CD4-positive, alpha-beta T cell treated with Interferon gamma for 1 hour (primary cell): ENCODE data around the gene NR4A2.
"Not testable (repeated sequence)": the region's sequence is repeated elsewhere in the genome, so short reads cannot be mapped to it uniquely, and the experiment has no call there.

Experiments used
- DNase-seq: peaks from one replicate; pipeline ENCODE4 v3.0.0-alpha.2; 2020

Gene NR4A2

GRCh38 chr2:156320486-156321098 is 11.9 kb downstream of the NR4A2 start:
- no peak for DNase-seq

GRCh38 chr2:156319811-156320485 is 12.6 kb downstream of the NR4A2 start:
- DNase-seq: no peak

GRCh38 chr2:156317631-156318030 is 14.9 kb downstream of the NR4A2 start:
- DNase-seq: no peak

GRCh38 chr2:156311976-156312375 is 20.5 kb downstream of the NR4A2 start:
- DNase-seq: no peak

- DNase-seq: no peak
These were observed 21.7 kb downstream of the NR4A2 start for GRCh38 chr2:156310773-156311172.

GRCh38 chr2:156309917-156310316 is 22.6 kb downstream of the NR4A2 start:
- DNase-seq: no peak

GRCh38 chr2:156309167-156309566 is 23.4 kb downstream of the NR4A2 start:
- DNase-seq: no peak

GRCh38 chr2:156306821-156307220 is 25.7 kb downstream of the NR4A2 start:
- DNase-seq: no peak

- no peak for DNase-seq
These were observed 27.4 kb downstream of the NR4A2 start for GRCh38 chr2:156305121-156305520.

GRCh38 chr2:156300337-156300736 is 32.2 kb downstream of the NR4A2 start:
- DNase-seq: no peak

- DNase-seq: no peak
These were observed 37.5 kb downstream of the NR4A2 start for GRCh38 chr2:156294945-156295580.

GRCh38 chr2:156293382-156293781 is 39.1 kb downstream of the NR4A2 start:
- not testable (repeated sequence) for DNase-seq

GRCh38 chr2:156279446-156280150 is 52.9 kb downstream of the NR4A2 start:
- DNase-seq: no peak
